K562 (cell line): Measurements from ENCODE around the gene ZBTB16. TPM values are rescaled to one million over a fixed set of nuclear protein-coding genes. Genes with fewer than 3 reads are reported as not detected.

ENCODE experiments used
- ATAC-seq: fragments of 200-7000 bp; cut with Tn5 transposase; 3 replicates; pipeline ENCODE4 v1.9.1; 2020; ENCODE audit warnings: moderate library complexity
- BruUV-seq: library from RNA; stranded (reverse); fragments of 400-500 nt; replicated peaks from 2 replicates; lab custom pipeline; 2021; lab: Mats Ljungman, UMichigan
- CTCF ChIA-PET: fragments of 300-600 bp; formaldehyde crosslinking; extraction: SDS; loops from one replicate; lab custom pipeline; 2021; ENCODE audit warnings: low intra/inter-chr PET ratio; lab: Yijun Ruan, JAX
- POLR2A ChIA-PET: fragments of 300-600, 350-650 bp; sonication (Branson Sonifier 250); formaldehyde crosslinking; extraction: SDS; loops from one replicate; lab custom pipeline; 2021; ENCODE audit warnings: antibody characterized with exemption, inconsistent platforms; lab: Yijun Ruan, JAX
- DNase-seq, 4 experiments: peaks; one replicate each; pipeline versions ENCODE4 v3.0.0 to v3.0.0-alpha.2; 2011 to 2018; ENCODE audit warnings: low spot score in 3 of 4, mixed read lengths in 3 of 4; ENCODE audit errors: extremely low read depth in 1 of 4
- FAIRE-seq: peaks from 2 replicates; lab custom pipeline; 2011; peaks lifted over from hg19 to GRCh38; lab: Jason Lieb, UNC
- H2AFZ ChIP-seq: 2 replicates; pipeline ENCODE4 v1.6.0; 2011; ENCODE audit warnings: low read depth, low read length, control low read depth, inconsistent platforms
- H3K27ac ChIP-seq: fragments of 200-600 bp; 3 replicates; pipeline ENCODE4 v1.8.0; 2011; ENCODE audit warnings: low read depth, mild to moderate bottlenecking, control low read depth, inconsistent platforms, low read length, moderate library complexity, mixed read lengths; ENCODE audit errors: extremely low read depth
- H3K27me3 ChIP-seq, 2 experiments: fragments of 300-600 bp in 1 of 2; 2 replicates in 1 of 2; 3 replicates in 1 of 2; pipeline versions ENCODE4 v1.6.0 to v1.8.0; 2011; ENCODE audit warnings: inconsistent platforms in 2 of 2, low read length in 2 of 2, mild to moderate bottlenecking in 1 of 2, mixed read lengths in 1 of 2, moderate library complexity in 1 of 2; ENCODE audit not compliant: control insufficient read depth in 2 of 2, insufficient read depth in 2 of 2
- H3K36me3 ChIP-seq: fragments of 300-600 bp; 3 replicates; pipeline ENCODE4 v1.8.0; 2011; ENCODE audit warnings: mild to moderate bottlenecking, low read length, inconsistent platforms; ENCODE audit not compliant: control insufficient read depth, insufficient read depth
- H3K4me1 ChIP-seq, 2 experiments: fragments of 200-600 bp in 1 of 2; replicated peaks in 1 of 2; 2 replicates in 1 of 2; 3 replicates in 1 of 2; pipeline versions ENCODE4 v1.5.1 to v1.8.0; 2011; ENCODE audit warnings: inconsistent platforms in 2 of 2, low read length in 2 of 2, mild to moderate bottlenecking in 1 of 2, mixed read lengths in 1 of 2, moderate library complexity in 1 of 2; ENCODE audit not compliant: control insufficient read depth in 2 of 2, insufficient read depth in 2 of 2
- H3K4me2 ChIP-seq: 2 replicates; pipeline ENCODE4 v1.6.1; 2011; ENCODE audit warnings: low read length, control low read depth, inconsistent platforms, mixed read lengths; ENCODE audit not compliant: insufficient read depth
- H3K4me3 ChIP-seq: fragments of 200-600 bp; sonication (generic), shearing (Covaris generic); 2 replicates; pipeline ENCODE4 v1.5.1; 2016; ENCODE audit warnings: control low read depth, inconsistent platforms
- H3K79me2 ChIP-seq: fragments of 200-600 bp; 3 replicates; pipeline ENCODE4 v1.8.0; 2011; ENCODE audit warnings: low read length, inconsistent platforms; ENCODE audit not compliant: control insufficient read depth, insufficient read depth
- H3K9ac ChIP-seq, 2 experiments: 2 replicates each; pipeline versions ENCODE4 v1.6.0 to v1.6.1; 2011; ENCODE audit warnings: low read depth in 2 of 2, low read length in 2 of 2, control low read depth in 1 of 2, inconsistent platforms in 1 of 2, mild to moderate bottlenecking in 1 of 2, mixed read lengths in 1 of 2; ENCODE audit not compliant: insufficient read depth in 1 of 2
- H3K9me1 ChIP-seq: one replicate; pipeline ENCODE4 v1.6.0; 2011; ENCODE audit warnings: inconsistent platforms, mild to moderate bottlenecking, low read length, moderate library complexity; ENCODE audit not compliant: control insufficient read depth, insufficient read depth
- H3K9me3 ChIP-seq: replicated peaks from 2 replicates; pipeline ENCODE4 v1.5.1; 2011; ENCODE audit warnings: low read depth, low read length, inconsistent platforms; ENCODE audit not compliant: control insufficient read depth, insufficient read depth
- H4K20me1 ChIP-seq: replicated peaks from 2 replicates; pipeline ENCODE4 v1.6.1; 2011; ENCODE audit warnings: low read length, inconsistent platforms, mixed read lengths; ENCODE audit not compliant: control insufficient read depth, insufficient read depth
- NRF1 ChIP-seq, 2 experiments: fragments of 450-650 bp; IDR thresholded peaks in 1 of 2; conservative IDR thresholded peaks in 1 of 2; 2 replicates each; pipeline ENCODE4 v1.6.1; 2014; ENCODE audit warnings: mild to moderate bottlenecking in 2 of 2
- TOE1 ChIP-seq, 2 experiments: fragments of 450-650 bp in 1 of 2; sonication (generic) in 1 of 2; formaldehyde crosslinking in 1 of 2; IDR thresholded peaks; 2 replicates each; pipeline versions ENCODE4 v1.7.1 to v1.8.0; 2016 to 2022; ENCODE audit warnings: borderline replicate concordance in 2 of 2, mild to moderate bottlenecking in 2 of 2, antibody characterized with exemption in 1 of 2, inconsistent platforms in 1 of 2, low read depth in 1 of 2, missing genetic modification reagents in 1 of 2, moderate library complexity in 1 of 2
- ZNF24 ChIP-seq: fragments of 450-650 bp; IDR thresholded peaks from 2 replicates; pipeline ENCODE4 v1.6.1; 2016
- ZNF253 ChIP-seq: fragments of 250-450 bp; sonication (Bioruptor Pico); conservative IDR thresholded peaks from 2 replicates; pipeline ENCODE4 v1.6.1; 2021; ENCODE audit warnings: mild to moderate bottlenecking
- ZNF318 ChIP-seq, 2 experiments: fragments of 450-650 bp; IDR thresholded peaks; 2 replicates each; pipeline ENCODE4 v1.6.1; 2016; ENCODE audit warnings: mild to moderate bottlenecking in 2 of 2, borderline replicate concordance in 1 of 2, low read depth in 1 of 2, moderate library complexity in 1 of 2
- ZNF431 ChIP-seq: sonication (generic); formaldehyde crosslinking; IDR thresholded peaks from 2 replicates; pipeline ENCODE4 v1.8.0; 2022; ENCODE audit warnings: mild to moderate bottlenecking, missing genetic modification reagents
- WGBS: fragments of 100-300 bp; shearing (Covaris generic); methylation state at CpG from one replicate; pipeline ENCODE4 v1.1.6; 2016; ENCODE audit warnings: low coverage, mixed read lengths; ENCODE audit not compliant: insufficient coverage; ENCODE audit errors: missing lambda C conversion rate; 5-methylcytosine and 5-hydroxymethylcytosine counted together
- in situ Hi-C: fragments of 300-500 bp; cut with MboI; formaldehyde crosslinking; loops from 4 replicates; pipeline ENCODE4 v1.15.0; 2018; ENCODE audit warnings: inconsistent platforms, mixed read lengths
- intact Hi-C: fragments of 100-400 bp; cut with micrococcal nuclease; formaldehyde crosslinking; loops from 2 replicates; pipeline ENCODE4 v1.14.2; 2022
- polyA plus RNA-seq, 8 experiments: library from polyadenylated mRNA; depleted of rRNA in 4 of 8; stranded (reverse) in 5 of 8; unstranded in 3 of 8; fragments of >200 nt; fragmentation: Nextera tagmentation in 2 of 8; fragmentation: Illumina TruSeq in 1 of 8; extraction: Ambion mirVana in 2 of 8; extraction: Trizol in 1 of 8; gene quantifications; 2 replicates each; pipeline versions ENCODE4 v1.2.1 to v1.2.3, GENCODE V29; 2011 to 2014; ENCODE audit warnings: inconsistent platforms in 1 of 8, missing spikeins in 1 of 8
- total RNA-seq, 7 experiments: library from RNA; depleted of rRNA in 6 of 7; stranded (reverse); fragments of >200 nt in 6 of 7; fragmentation: Illumina TruSeq in 2 of 7; extraction: Trizol in 2 of 7; gene quantifications; 2 replicates each; pipeline versions ENCODE4 v1.2.1 to v1.2.3, GENCODE V29; 2011 to 2021; ENCODE audit warnings: low replicate concordance in 1 of 7

ZBTB16 gene
- total and polyA plus RNA-seq, 9 of the 15 experiments (the other 6 are each of a cell fraction or from before 2014, with no cell fraction given) = 0.06 to 0.40 (median 0.24) TPM; not detected in 4

DNA sequence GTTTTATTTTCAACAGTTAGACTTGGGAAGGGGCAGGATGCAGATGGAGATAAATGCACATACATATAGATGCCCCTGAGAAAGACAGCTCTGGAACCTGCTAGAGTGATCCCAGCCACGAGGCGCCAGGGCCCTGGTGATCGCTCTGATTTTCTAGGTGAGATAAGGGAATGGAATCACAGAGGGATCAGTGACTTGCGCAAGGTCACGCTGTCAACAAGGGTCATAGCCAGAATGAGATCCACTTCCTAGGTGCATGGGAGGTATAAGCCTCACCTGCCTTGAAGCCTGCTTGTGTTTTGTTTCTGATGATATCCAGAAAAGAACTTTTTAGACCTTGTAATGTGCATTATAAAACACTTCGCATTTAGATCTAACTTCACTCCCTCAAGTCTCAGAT is 47.5 kb downstream of the ZBTB16 start:
- in situ Hi-C loops = no loop called here

GRCh38 chr11:114108501-114109205 is 49.1 kb downstream of the ZBTB16 start:
- no peak for FAIRE-seq
- WGBS = 1% methylated on average over 10 of the region's 10 CpGs
- TF ChIP-seq ZNF318 (IDR thresholded peaks at IDR 0.05; ENCODE audit: borderline replicate concordance in 1 of 2, low read depth in 1 of 2) (no peak), ZNF431 (CRISPR knock-in tag) (no peak), ZNF24 (no peak), TOE1 (IDR thresholded peaks at IDR 0.05; ENCODE audit: borderline replicate concordance) (no peak), TOE1 (CRISPR knock-in tag; IDR thresholded peaks at IDR 0.05; ENCODE audit: borderline replicate concordance, low read depth) (no peak)

More for the DNA sequence above, 47.5 kb downstream of the ZBTB16 start:
- Histone ChIP-seq H3K4me2 (no peak overlapping the region), H3K4me3 (no peak overlapping the region), H3K9me3 (no peaks in the 10 kb centered on the region), H3K27ac (no peak overlapping the region), H3K27me3 (peaks cover 50 to 64% of the 10 kb centered on the region in 2 experiments), H3K36me3 (no peaks in the 10 kb centered on the region), H3K9ac (no peak overlapping the region), H3K9me1 (no peaks in the 10 kb centered on the region), H2AFZ (no peak overlapping the region), H4K20me1 (no peaks in the 10 kb centered on the region), H3K79me2 (no peaks in the 10 kb centered on the region), H3K4me1 (no peaks in the 10 kb centered on the region)
- 7% methylated on average over 6 of the region's 6 CpGs for WGBS
- no peak for FAIRE-seq
- TF ChIP-seq NRF1 (conservative IDR thresholded peaks at IDR 0.05 in 1 of 2, IDR thresholded peaks at IDR 0.05 in 1 of 2) (0 out of 4 replicates have a peak, but pooled peaks of 1 of the 2 experiments have one; percentile 15), ZNF253 (no peak)
- BruUV-seq = no TSS peak
- no peak for ATAC-seq
- ChIA-PET CTCF (no interaction called here), POLR2A (no interaction called here)
- intact Hi-C loops = no loop called here
- no peak for DNase-seq

More at GRCh38 chr11:114108501-114109205, 49.1 kb downstream of the ZBTB16 start:
- intact Hi-C loops = no loop called here
- no peak overlapping the region for H3K4me2 ChIP-seq
- ChIA-PET CTCF (no interaction called here), POLR2A (interaction anchor here (0.6 to 1.4 kb wide), 5 partner anchors 7 to 156 kb away, joined by 3 to 6 read pairs (median 5); no protein-coding TSS in a partner anchor)
- ATAC-seq = no peak
- H3K79me2 ChIP-seq = no peaks in the 10 kb centered on the region
- no peak for DNase-seq
- H3K27me3 ChIP-seq = peaks cover 46 to 56% of the 10 kb centered on the region in 2 experiments
- H2AFZ ChIP-seq = no peak overlapping the region
- H3K4me3 ChIP-seq = no peak overlapping the region
- no peak overlapping the region for H3K9ac ChIP-seq
- BruUV-seq = no TSS peak
- H3K27ac ChIP-seq = no peak overlapping the region
- H3K9me3 ChIP-seq = no peaks in the 10 kb centered on the region
- H3K9me1 ChIP-seq = no peaks in the 10 kb centered on the region
- in situ Hi-C loops = no loop called here
- no peaks in the 10 kb centered on the region for H3K4me1 ChIP-seq
- H4K20me1 ChIP-seq = no peaks in the 10 kb centered on the region
- H3K36me3 ChIP-seq = no peaks in the 10 kb centered on the region
